GM12892 (cell line): Measurements from ENCODE around the gene YIPF2.

Experiments used
- POLR2A ChIP-seq: IDR thresholded peaks from 2 replicates; pipeline ENCODE4 v1.6.1; 2011; ENCODE audit warnings: low read depth, low read length, control low read depth
- POLR2AphosphoS5 ChIP-seq: IDR thresholded peaks from 2 replicates; pipeline ENCODE4 v1.6.1; 2011; ENCODE audit warnings: low read depth, low read length, control low read depth
- TAF1 ChIP-seq: IDR thresholded peaks from 2 replicates; pipeline ENCODE4 v1.6.1; 2011; ENCODE audit warnings: low read depth, mild to moderate bottlenecking, control low read depth, low read length, borderline replicate concordance

DNA sequence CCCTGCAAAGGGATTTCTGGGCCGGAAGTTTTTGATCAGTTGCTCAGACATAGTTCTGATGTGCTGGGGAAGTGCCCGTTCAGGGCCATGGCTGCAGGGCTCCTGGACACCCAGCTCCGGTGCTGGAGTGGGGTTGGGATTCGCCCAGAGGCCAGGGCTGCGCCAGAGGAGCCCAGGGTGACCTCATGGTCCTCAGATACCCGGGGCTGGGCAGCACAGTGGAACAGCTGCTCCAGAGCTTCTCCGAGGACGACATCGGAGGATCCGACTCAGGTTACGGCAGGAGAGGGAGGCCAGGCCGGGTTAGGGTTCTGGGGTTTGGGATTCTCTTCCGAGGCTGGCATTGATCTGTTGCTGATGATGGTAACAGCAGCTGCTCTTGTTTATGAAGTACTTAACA is 36.2 kb downstream of the YIPF2 start:
- TF ChIP-seq POLR2AphosphoS5: no peak
- TF ChIP-seq POLR2A: no peak
- TF ChIP-seq TAF1: no peak
